Loucy (cell line): ENCODE data around the gene SYCP1.

Experiments
- CTCF ChIP-seq: fragments of 200-600 bp; sonication (generic); conservative IDR thresholded peaks from 2 replicates; pipeline ENCODE4 v1.5.1; 2014; ENCODE audit warnings: mild to moderate bottlenecking, antibody characterized with exemption, low read length
- EZH2phosphoT487 ChIP-seq: fragments of 200-600 bp; IDR thresholded peaks from 2 replicates; pipeline ENCODE4 v1.6.1; 2018; ENCODE audit warnings: antibody characterized with exemption, mild to moderate bottlenecking, moderate library complexity, borderline replicate concordance

- TF ChIP-seq CTCF (no peak), EZH2phosphoT487 (no peak)
Measured at GRCh38 chr1:114901814-114902213, 47.2 kb downstream of the SYCP1 start.
